T-helper 2 cell (primary cell): ENCODE data around the gene SRSF7.

ENCODE experiments used
- DNase-seq, 5 experiments: peaks; one replicate each; pipeline versions ENCODE4 v3.0.0 to v3.0.0-alpha.2; 2012 to 2022

Gene SRSF7

DNA sequence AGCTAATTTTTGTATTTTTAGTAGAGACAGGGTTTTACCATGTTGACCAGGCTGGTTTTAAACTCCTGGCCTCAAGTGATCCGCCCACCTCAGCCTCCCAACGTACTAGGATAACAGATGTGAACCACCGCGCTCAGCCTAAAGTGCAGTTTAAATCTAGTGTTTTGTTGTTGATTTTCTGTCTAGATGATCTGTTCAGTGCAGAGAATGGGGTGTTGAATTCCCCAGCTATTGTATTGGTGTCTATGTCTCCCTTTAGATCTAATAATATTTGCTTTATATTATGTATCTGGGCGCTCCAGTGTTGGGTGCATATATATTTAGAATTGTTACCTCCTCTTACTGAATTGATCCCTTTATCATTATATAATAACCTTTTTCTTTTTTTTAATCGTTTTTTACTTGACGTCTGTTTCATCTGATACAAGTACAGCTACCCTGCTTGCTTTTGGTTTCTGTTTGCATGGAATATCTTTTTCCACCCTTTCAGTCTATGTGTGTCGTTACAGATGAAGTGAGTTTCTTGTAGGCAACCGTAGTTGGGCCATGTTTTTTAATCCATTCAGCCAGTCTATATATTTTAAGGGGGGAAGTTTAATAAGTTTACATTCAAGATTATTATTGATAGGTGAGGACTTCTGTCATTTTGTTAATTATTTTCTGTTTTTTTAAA is 50.9 kb downstream of the SRSF7 start:
- DNase-seq = peak in 2 of 5 experiments; percentile 31 to 66

DNA sequence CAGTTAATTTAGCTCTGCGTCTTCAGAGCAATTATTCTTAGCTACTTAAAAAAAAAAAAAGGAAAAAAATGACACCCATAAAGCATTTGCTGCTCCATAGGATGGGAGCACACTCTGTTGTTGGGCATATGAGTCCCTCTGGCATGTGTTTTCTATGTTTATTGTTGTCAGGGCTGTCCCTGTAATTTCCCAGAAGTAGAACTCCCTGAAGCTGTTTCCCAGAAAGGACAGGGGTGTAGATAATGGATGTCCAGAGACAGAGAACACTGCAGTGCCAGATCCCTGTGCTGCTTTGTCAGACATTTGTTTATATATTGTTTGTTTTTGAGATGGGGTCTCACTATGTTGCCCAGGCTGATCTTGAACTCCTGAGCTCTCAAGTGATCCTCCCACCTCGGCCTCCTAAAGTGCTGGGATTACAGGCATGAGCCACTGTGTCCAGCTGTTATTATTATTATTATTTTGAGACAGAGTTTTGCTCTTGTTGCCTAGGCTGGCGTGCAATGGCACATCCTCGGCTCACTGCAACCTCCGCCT is 52.6 kb downstream of the SRSF7 start:
- no peak for DNase-seq

DNA sequence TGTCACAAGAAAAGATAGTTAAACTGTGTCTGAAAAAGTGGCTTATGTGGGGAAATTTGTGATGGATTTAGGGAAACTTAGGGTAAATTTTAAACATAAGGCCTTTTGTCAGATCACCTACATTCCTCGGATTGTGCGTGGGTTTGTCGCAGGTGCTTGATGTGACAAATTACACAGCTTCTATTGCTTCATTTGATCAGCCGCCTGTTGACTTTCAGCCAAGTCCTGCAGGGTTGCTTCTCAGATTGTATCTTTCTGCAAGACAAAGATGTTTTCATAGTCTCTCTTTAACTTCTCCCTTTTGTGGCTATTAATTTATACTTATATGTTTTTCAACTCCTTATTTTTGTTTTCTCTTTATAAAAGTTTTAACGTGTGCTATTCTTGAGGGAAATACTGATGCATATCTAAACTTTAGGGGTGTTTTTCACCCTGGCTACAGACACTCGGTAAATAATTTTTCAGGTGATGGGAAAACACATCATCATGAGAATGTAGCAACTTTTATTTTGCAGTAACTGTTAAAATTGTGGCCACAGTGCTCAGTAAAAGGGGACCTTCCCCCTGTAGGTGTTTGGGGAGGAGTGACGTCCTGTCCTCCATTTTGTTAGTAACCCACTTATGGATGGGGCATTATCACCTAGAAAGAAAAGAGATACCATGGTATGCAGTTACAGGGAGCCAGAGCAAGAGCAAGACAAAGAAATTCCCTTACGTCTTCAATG is 53.9 kb downstream of the SRSF7 start:
- peak in 4 of 5 experiments; percentile 19 to 87 (median 62) for DNase-seq
